T-cell (primary cell): Measurements from ENCODE around the gene PARVG. TPM values are rescaled to one million over a fixed set of nuclear protein-coding genes. Genes with fewer than 3 reads are reported as not detected.

Source experiments
- total RNA-seq, 35 experiments: library from RNA in 6 of 35; stranded (reverse) in 6 of 35; fragments of 120-200 nt in 1 of 35; gene quantifications; one replicate each; pipeline versions ENCODE4 v1.2.1 to v1.2.4 and lab custom pipeline; 2013 to 2026

The PARVG gene
- total RNA-seq, 5 donors from 2014 or later (not counting 1 experiment from before 2014, with no cell fraction given) = 153 to 236 (median 197) TPM

Other genes starting within 250 kb of the PARVG start
- 10 to 100 TPM; 27.1 to 40.4 (median 33.2) TPM for gene SAMM50, start 225.5 kb upstream of the PARVG start, total RNA-seq
- gene PARVB, start 156.6 kb upstream of the PARVG start, total RNA-seq = 10 to 100 TPM in 2 of 5 donors, 1 to 10 TPM in 3; 5.9 to 13.8 (median 8.2) TPM
- gene SHISAL1, start 132.0 kb downstream of the PARVG start, total RNA-seq = under 1 TPM in 2 of 5 donors, not detected in 3; 0.03 to 0.06 TPM